B cell (primary cell): ENCODE results near the gene ISG15. TPM values are rescaled to one million over a fixed set of nuclear protein-coding genes. Genes with fewer than 3 reads are reported as not detected.

Experiments used
- ATAC-seq: fragments of 200-7000 bp; cut with Tn5 transposase; one replicate; pipeline ENCODE4 v1.10.0; 2021; ENCODE audit warnings: low read depth, mild to moderate bottlenecking, moderate number of reproducible peaks, moderate library complexity
- CTCF ChIA-PET: fragments of 350-600 bp; sonication (Branson Sonifier 250); formaldehyde crosslinking; loops from one replicate; lab custom pipeline; 2021; ENCODE audit warnings: antibody characterized with exemption, inconsistent platforms; lab: Charles Lee
- POLR2A ChIA-PET: fragments of 350-600 bp; sonication (Branson Sonifier 250); formaldehyde crosslinking; loops from one replicate; lab custom pipeline; 2021; ENCODE audit warnings: antibody characterized with exemption; lab: Charles Lee
- DNase-seq: peaks from one replicate; pipeline ENCODE4 v3.0.0; 2013
- H2AFZ ChIP-seq: 2 replicates; pipeline ENCODE4 v1.6.1; 2012; ENCODE audit warnings: mild to moderate bottlenecking, low read depth, low read length; ENCODE audit not compliant: insufficient read depth, poor library complexity, severe bottlenecking
- H3K27ac ChIP-seq, 2 donors: 1 replicate in 1 of 2; 2 replicates in 1 of 2; pipeline ENCODE4 v1.5.1; 2012 to 2013; ENCODE audit warnings: low read length in 2 of 2, mild to moderate bottlenecking in 2 of 2, moderate library complexity in 1 of 2
- H3K27me3 ChIP-seq, 4 experiments: fragments of 200-600 bp in 1 of 4; sonication (generic) in 1 of 4; replicated peaks in 1 of 4; 1 replicate in 2 of 4; 2 replicates in 2 of 4; pipeline versions ENCODE4 v1.6.1 to v1.7.0; 2013 to 2016; ENCODE audit warnings: low read length in 3 of 4, mild to moderate bottlenecking in 2 of 4, mixed read lengths in 1 of 4, moderate library complexity in 1 of 4; ENCODE audit not compliant: insufficient read depth in 4 of 4, control insufficient read depth in 3 of 4; ENCODE audit errors: control extremely low read depth in 1 of 4
- H3K36me3 ChIP-seq, 2 experiments: replicated peaks in 1 of 2; 1 replicate in 1 of 2; 2 replicates in 1 of 2; pipeline versions ENCODE4 v1.6.1 to v1.7.1; 2013; ENCODE audit warnings: low read length in 1 of 2; ENCODE audit not compliant: insufficient read depth in 2 of 2, control insufficient read depth in 1 of 2; ENCODE audit errors: control extremely low read depth in 1 of 2, extremely low read depth in 1 of 2
- H3K4me1 ChIP-seq, 2 donors: fragments of 200-600 bp in 1 of 2; sonication (generic) in 1 of 2; 1 replicate in 1 of 2; 2 replicates in 1 of 2; pipeline versions ENCODE4 v1.5.1 to v1.6.1; 2013 to 2017; ENCODE audit warnings: low read length in 2 of 2; ENCODE audit not compliant: control insufficient read depth in 2 of 2, insufficient read depth in 2 of 2
- H3K4me2 ChIP-seq: replicated peaks from 2 replicates; pipeline ENCODE3; 2012; ENCODE audit warnings: mild to moderate bottlenecking, low read depth, low read length; ENCODE audit not compliant: poor library complexity, severe bottlenecking
- H3K4me3 ChIP-seq, 5 experiments: fragments of 200-600 bp in 1 of 5; sonication (generic) in 1 of 5; 1 replicate in 3 of 5; 2 replicates in 2 of 5; pipeline versions ENCODE4 v1.5.1 to v1.7.0; 2011 to 2016; ENCODE audit warnings: low read length in 4 of 5, mild to moderate bottlenecking in 4 of 5, low read depth in 2 of 5, control low read depth in 1 of 5, moderate library complexity in 1 of 5; ENCODE audit not compliant: insufficient read depth in 1 of 5; ENCODE audit errors: control extremely low read depth in 1 of 5, extremely low read depth in 1 of 5
- H3K79me2 ChIP-seq: fragments of 200-600 bp; sonication (generic); one replicate; pipeline ENCODE4 v1.6.0; 2016; ENCODE audit warnings: low read length; ENCODE audit not compliant: control insufficient read depth, insufficient read depth
- H3K9ac ChIP-seq: fragments of 200-600 bp; sonication (generic); 2 replicates; pipeline ENCODE4 v1.6.1; 2017; ENCODE audit warnings: mild to moderate bottlenecking, low read length, moderate library complexity
- H3K9me3 ChIP-seq, 3 donors: one replicate each; pipeline versions ENCODE4 v1.6.1 to v1.7.1; 2013; ENCODE audit warnings: low read length in 2 of 3; ENCODE audit not compliant: control insufficient read depth in 2 of 3, insufficient read depth in 1 of 3; ENCODE audit errors: control extremely low read depth in 1 of 3
- H4K20me1 ChIP-seq: 2 replicates; pipeline ENCODE4 v1.6.0; 2012; ENCODE audit warnings: mild to moderate bottlenecking, low read length; ENCODE audit not compliant: insufficient read depth, control insufficient read depth, poor library complexity, severe bottlenecking
- H3K27ac Mint-ChIP-seq: one replicate; pipeline ENCODE4 v1.8.0; 2021; ENCODE audit warnings: mixed read lengths
- H3K27me3 Mint-ChIP-seq: one replicate; pipeline ENCODE4 v1.8.0; 2021; ENCODE audit warnings: mixed read lengths
- H3K4me1 Mint-ChIP-seq: one replicate; pipeline ENCODE4 v1.8.0; 2021; ENCODE audit warnings: mixed read lengths
- H3K4me3 Mint-ChIP-seq: one replicate; pipeline ENCODE4 v1.8.0; 2021; ENCODE audit warnings: mixed read lengths
- H3K9me3 Mint-ChIP-seq: one replicate; pipeline ENCODE4 v1.8.0; 2022; ENCODE audit warnings: mixed read lengths; ENCODE audit not compliant: insufficient read depth
- EZH2 ChIP-seq: IDR thresholded peaks from 2 replicates; pipeline ENCODE4 v1.6.1; 2012; ENCODE audit warnings: borderline replicate concordance, low read depth, mild to moderate bottlenecking, moderate library complexity, low read length; ENCODE audit not compliant: insufficient read depth, poor library complexity, severe bottlenecking
- WGBS: methylation state at CpG from one replicate; pipeline ENCODE4 v1.1.5; 2013; ENCODE audit warnings: missing lambda C conversion rate; ENCODE audit not compliant: insufficient coverage; 5-methylcytosine and 5-hydroxymethylcytosine counted together
- intact Hi-C: fragments of 100-400 bp; cut with micrococcal nuclease; formaldehyde crosslinking; loops from one replicate; pipeline ENCODE4 v1.10.0; 2022
- polyA plus RNA-seq: library from polyadenylated mRNA; depleted of rRNA; stranded (reverse); fragments of >200 nt; gene quantifications from 2 replicates; pipeline ENCODE4 v1.2.3, GENCODE V29; 2012
- total RNA-seq, 2 donors: library from RNA; stranded (reverse); fragments of 120-200 nt in 1 of 2; gene quantifications; 1 replicate in 1 of 2; 2 replicates in 1 of 2; pipeline versions ENCODE4 v1.2.3 to v1.2.4, GENCODE V29; 2013 to 2022
- TF ChIP-seq, protein P1 (sequence below): fragments of 200-600 bp; IDR thresholded peaks from one replicate; pipeline ENCODE4 v1.8.0; 2022; ENCODE audit warnings: antibody characterized with exemption, mild to moderate bottlenecking

The ISG15 gene
- total and polyA plus RNA-seq, 2 donors (not counting 1 experiment from before 2014, with no cell fraction given): 28.3 to 91.4 TPM

DNA sequence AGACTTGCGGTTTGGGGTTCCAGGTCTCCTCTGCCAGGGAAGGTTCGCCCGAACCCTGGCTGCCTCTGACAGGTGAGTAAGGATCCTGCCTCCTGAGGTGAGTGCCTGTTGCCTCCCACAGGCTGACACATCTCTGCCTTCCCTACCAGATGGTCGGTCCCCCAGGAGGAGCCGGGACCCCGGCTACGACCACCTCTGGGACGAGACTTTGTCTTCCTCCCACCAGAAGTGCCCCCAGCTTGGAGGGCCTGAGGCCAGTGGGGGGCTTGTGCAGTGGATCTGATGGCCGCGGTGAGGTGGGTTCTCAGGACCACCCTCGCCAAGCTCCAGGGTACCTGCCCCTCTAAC is 39.0 kb upstream of the ISG15 start:
- Histone ChIP-seq H3K4me2 (no peak overlapping the region), H4K20me1 (no peaks in the 10 kb centered on the region), H3K4me1 (peaks cover 10% of the 10 kb centered on the region in 2 donors), H3K27ac (no peak overlapping the region), H3K79me2 (no peaks in the 10 kb centered on the region), H2AFZ (no peak overlapping the region), H3K9me3 (peaks cover 0 to 17% (median 0%) of the 10 kb centered on the region in 3 donors), H3K9ac (no peak overlapping the region), H3K36me3 (no peaks in the 10 kb centered on the region), H3K4me3 (no peak overlapping the region), H3K27me3 (peaks cover 0 to 67% (median 17%) of the 10 kb centered on the region in 4 experiments)
- Mint-ChIP-seq H3K4me3 (no peak overlapping the region), H3K27me3 (peaks cover 27% of the 10 kb centered on the region), H3K27ac (no peak overlapping the region), H3K4me1 (peaks cover 7% of the 10 kb centered on the region), H3K9me3 (no peaks in the 10 kb centered on the region)
- DNase-seq: no peak
- intact Hi-C loops: no loop called here
- ATAC-seq: no peak
- POLR2A ChIA-PET: no interaction called here
- CTCF ChIA-PET: no interaction called here
- WGBS: 79% methylated on average over 8 of the region's 11 CpGs
- no peak for TF ChIP-seq EZH2
- TF ChIP-seq, protein P1, sequence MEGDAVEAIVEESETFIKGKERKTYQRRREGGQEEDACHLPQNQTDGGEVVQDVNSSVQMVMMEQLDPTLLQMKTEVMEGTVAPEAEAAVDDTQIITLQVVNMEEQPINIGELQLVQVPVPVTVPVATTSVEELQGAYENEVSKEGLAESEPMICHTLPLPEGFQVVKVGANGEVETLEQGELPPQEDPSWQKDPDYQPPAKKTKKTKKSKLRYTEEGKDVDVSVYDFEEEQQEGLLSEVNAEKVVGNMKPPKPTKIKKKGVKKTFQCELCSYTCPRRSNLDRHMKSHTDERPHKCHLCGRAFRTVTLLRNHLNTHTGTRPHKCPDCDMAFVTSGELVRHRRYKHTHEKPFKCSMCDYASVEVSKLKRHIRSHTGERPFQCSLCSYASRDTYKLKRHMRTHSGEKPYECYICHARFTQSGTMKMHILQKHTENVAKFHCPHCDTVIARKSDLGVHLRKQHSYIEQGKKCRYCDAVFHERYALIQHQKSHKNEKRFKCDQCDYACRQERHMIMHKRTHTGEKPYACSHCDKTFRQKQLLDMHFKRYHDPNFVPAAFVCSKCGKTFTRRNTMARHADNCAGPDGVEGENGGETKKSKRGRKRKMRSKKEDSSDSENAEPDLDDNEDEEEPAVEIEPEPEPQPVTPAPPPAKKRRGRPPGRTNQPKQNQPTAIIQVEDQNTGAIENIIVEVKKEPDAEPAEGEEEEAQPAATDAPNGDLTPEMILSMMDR: no peak

GRCh38 chr1:974687-975328 is 38.5 kb upstream of the ISG15 start:
- Mint-ChIP-seq H3K4me1 (peaks cover 7% of the 10 kb centered on the region), H3K27me3 (peaks cover 21% of the 10 kb centered on the region), H3K4me3 (no peak overlapping the region), H3K9me3 (no peaks in the 10 kb centered on the region), H3K27ac (no peak overlapping the region)
- H3K79me2 ChIP-seq: no peaks in the 10 kb centered on the region
- intact Hi-C loops: no loop called here
- H3K9ac ChIP-seq: no peak overlapping the region
- H4K20me1 ChIP-seq: no peaks in the 10 kb centered on the region
- no peak overlapping the region for H2AFZ ChIP-seq
- H3K4me1 ChIP-seq: peaks cover 10% of the 10 kb centered on the region in 2 donors
- no peak for DNase-seq
- POLR2A ChIA-PET: interaction anchor here (1.5 kb wide), 1 partner anchor 16 kb away, joined by 5 read pairs; the partner anchor contains the start of gene NOC2L
- TF ChIP-seq, protein P1: no peak
- no peak for TF ChIP-seq EZH2
- WGBS: 89% methylated on average over 16 of the region's 17 CpGs
- H3K36me3 ChIP-seq: no peaks in the 10 kb centered on the region
- H3K9me3 ChIP-seq: peaks cover 0 to 17% (median 0%) of the 10 kb centered on the region in 3 donors
- H3K27ac ChIP-seq: no peak overlapping the region
- no peak for ATAC-seq
- H3K27me3 ChIP-seq: peaks cover 0 to 65% (median 17%) of the 10 kb centered on the region in 4 experiments
- CTCF ChIA-PET: interaction anchor here (1.4 kb wide), 1 partner anchor 8 kb away, joined by 4 read pairs; the partner anchor contains the start of gene PLEKHN1
- H3K4me2 ChIP-seq: no peak overlapping the region
- no peak overlapping the region for H3K4me3 ChIP-seq
